GM23248 (cell line): ENCODE results near the gene LHFPL2. TPM values are rescaled to one million over a fixed set of nuclear protein-coding genes. Genes with fewer than 3 reads are reported as not detected.

Experiments used
- DNase-seq: peaks from one replicate; pipeline ENCODE4 v3.0.0-alpha.2; 2015
- H2AFZ ChIP-seq: fragments of 200-600 bp; sonication (generic); 2 replicates; pipeline ENCODE4 v1.6.1; 2016; ENCODE audit warnings: antibody characterized with exemption
- H3F3A ChIP-seq: fragments of 200-600 bp; sonication (generic); 2 replicates; pipeline ENCODE4 v1.6.1; 2016; ENCODE audit warnings: mild to moderate bottlenecking, antibody characterized with exemption, mixed run types; ENCODE audit not compliant: insufficient read depth
- H3K27ac ChIP-seq: fragments of 200-600 bp; sonication (generic); 2 replicates; pipeline ENCODE4 v1.5.1; 2016; ENCODE audit warnings: mild to moderate bottlenecking
- H3K27me3 ChIP-seq: fragments of 200-600 bp; sonication (generic); replicated peaks from 2 replicates; pipeline ENCODE4 v1.6.1; 2016; ENCODE audit warnings: mild to moderate bottlenecking; ENCODE audit not compliant: insufficient read depth
- H3K36me3 ChIP-seq: fragments of 200-600 bp; sonication (generic); 2 replicates; pipeline ENCODE4 v1.6.1; 2016; ENCODE audit warnings: low read depth, mild to moderate bottlenecking
- H3K4me1 ChIP-seq: fragments of 200-600 bp; sonication (generic); 2 replicates; pipeline ENCODE4 v1.6.1; 2016; ENCODE audit warnings: mild to moderate bottlenecking; ENCODE audit not compliant: insufficient read depth
- H3K4me2 ChIP-seq: fragments of 200-600 bp; sonication (generic); one replicate; pipeline ENCODE4 v1.6.1; 2016; ENCODE audit warnings: mild to moderate bottlenecking; ENCODE audit not compliant: unreplicated experiment
- H3K4me3 ChIP-seq: fragments of 200-600 bp; sonication (generic); 2 replicates; pipeline ENCODE4 v1.5.1; 2016; ENCODE audit warnings: mild to moderate bottlenecking
- H3K79me2 ChIP-seq: fragments of 200-600 bp; sonication (generic); 2 replicates; pipeline ENCODE4 v1.6.1; 2016; ENCODE audit warnings: mild to moderate bottlenecking; ENCODE audit not compliant: insufficient read depth
- H3K9ac ChIP-seq: fragments of 200-600 bp; sonication (generic); 2 replicates; pipeline ENCODE4 v1.6.1; 2016; ENCODE audit warnings: mild to moderate bottlenecking
- H3K9me2 ChIP-seq: fragments of 200-600 bp; sonication (generic); 2 replicates; pipeline ENCODE4 v1.6.1; 2016; ENCODE audit warnings: mixed run types, mild to moderate bottlenecking, moderate library complexity; ENCODE audit not compliant: insufficient read depth
- H3K9me3 ChIP-seq: fragments of 200-600 bp; sonication (generic); one replicate; pipeline ENCODE4 v1.6.1; 2017; ENCODE audit warnings: low read depth
- H4K20me1 ChIP-seq: fragments of 200-600 bp; sonication (generic); 2 replicates; pipeline ENCODE4 v1.6.0; 2016; ENCODE audit not compliant: insufficient read depth
- EZH2 ChIP-seq: fragments of 200-600 bp; sonication (generic); IDR thresholded peaks from 2 replicates; pipeline ENCODE4 v1.6.1; 2018; ENCODE audit warnings: antibody characterized with exemption, mild to moderate bottlenecking; ENCODE audit not compliant: insufficient read depth, poor library complexity, severe bottlenecking
- EZH2phosphoT487 ChIP-seq: fragments of 200-600 bp; sonication (generic); IDR thresholded peaks from 2 replicates; pipeline ENCODE4 v1.6.1; 2018; ENCODE audit warnings: antibody characterized with exemption, moderate library complexity, mild to moderate bottlenecking, low read depth; ENCODE audit not compliant: insufficient read depth
- WGBS, 2 experiments: methylation state at CpG; one replicate each; pipeline ENCODE4 v1.1.6; 2015 to 2017; ENCODE audit warnings: low lambda C conversion rate in 2 of 2, low coverage in 1 of 2; ENCODE audit errors: missing lambda C conversion rate in 2 of 2; 5-methylcytosine and 5-hydroxymethylcytosine counted together
- in situ Hi-C: fragments of 300-500 bp; cut with MboI; formaldehyde crosslinking; loops from 2 replicates; pipeline ENCODE4 v1.15.0; 2020
- polyA plus RNA-seq: library from polyadenylated mRNA; unstranded; fragments of >200 nt; fragmentation: Nextera tagmentation; extraction: Ambion mirVana; gene quantifications from 2 replicates; pipeline ENCODE4 v1.2.1, GENCODE V29; 2016
- total RNA-seq: library from RNA; depleted of rRNA; stranded (reverse); fragments of >200 nt; shearing (Covaris generic); gene quantifications from 2 replicates; pipeline ENCODE4 v1.2.3, GENCODE V29; 2014

The LHFPL2 gene
- total and polyA plus RNA-seq, 2 experiments from 2014 or later: 8.0 to 13.7 TPM

- no peaks in the 10 kb centered on the region for H3K27me3 ChIP-seq
- no peak overlapping the region for H3K4me2 ChIP-seq
- no peak overlapping the region for H3K4me3 ChIP-seq
- H3K9me3 ChIP-seq: no peaks in the 10 kb centered on the region
- no peaks in the 10 kb centered on the region for H3F3A ChIP-seq
- no peak for DNase-seq
- in situ Hi-C loops: no loop called here
- no peak overlapping the region for H2AFZ ChIP-seq
- no peaks in the 10 kb centered on the region for H3K36me3 ChIP-seq
- H3K27ac ChIP-seq: no peak overlapping the region
- 0 out of 2 replicates have a peak, but pooled peaks cover 6% of the 10 kb centered on the region for H3K79me2 ChIP-seq
- 59 to 61% methylated on average over 5 of the region's 5 CpGs for WGBS, 2 experiments
- no peaks in the 10 kb centered on the region for H4K20me1 ChIP-seq
- no peaks in the 10 kb centered on the region for H3K4me1 ChIP-seq
- TF ChIP-seq EZH2: no peak
- H3K9ac ChIP-seq: no peak overlapping the region
- no peaks in the 10 kb centered on the region for H3K9me2 ChIP-seq
These were observed 91.0 kb downstream of the LHFPL2 start for GRCh38 chr5:78557601-78558000.

- Histone ChIP-seq H3K27ac (no peak overlapping the region), H3F3A (peaks cover 6% of the 10 kb centered on the region), H3K9me2 (no peaks in the 10 kb centered on the region), H3K4me1 (peaks cover 6% of the 10 kb centered on the region), H3K36me3 (no peaks in the 10 kb centered on the region), H2AFZ (no peak overlapping the region), H4K20me1 (no peaks in the 10 kb centered on the region), H3K9ac (no peak overlapping the region), H3K4me3 (no peak overlapping the region), H3K4me2 (no peak overlapping the region), H3K9me3 (no peaks in the 10 kb centered on the region), H3K79me2 (0 out of 2 replicates have a peak, but pooled peaks cover 6% of the 10 kb centered on the region), H3K27me3 (no peaks in the 10 kb centered on the region)
- TF ChIP-seq EZH2: no peak
- TF ChIP-seq EZH2phosphoT487: no peak
- in situ Hi-C loops: no loop called here
- no peak for DNase-seq
- WGBS, 2 experiments: 100% methylated on average over 1 of the region's 1 CpG
These were observed 92.7 kb downstream of the LHFPL2 start for GRCh38 chr5:78555870-78556269.

- Histone ChIP-seq H3K9ac (no peak overlapping the region), H3K9me3 (no peaks in the 10 kb centered on the region), H3F3A (peaks cover 16% of the 10 kb centered on the region), H3K4me2 (no peak overlapping the region), H3K4me1 (peaks cover 13% of the 10 kb centered on the region), H3K27me3 (no peaks in the 10 kb centered on the region), H3K9me2 (no peaks in the 10 kb centered on the region), H3K27ac (no peak overlapping the region), H3K36me3 (no peaks in the 10 kb centered on the region), H3K4me3 (no peak overlapping the region), H3K79me2 (0 out of 2 replicates have a peak, but pooled peaks cover 6% of the 10 kb centered on the region), H4K20me1 (no peaks in the 10 kb centered on the region), H2AFZ (no peak overlapping the region)
- no peak for TF ChIP-seq EZH2
- no peak for TF ChIP-seq EZH2phosphoT487
- 79 to 80% methylated on average over 3 of the region's 3 CpGs for WGBS, 2 experiments
- DNase-seq: no peak
- in situ Hi-C loops: no loop called here
These were observed 93.9 kb downstream of the LHFPL2 start for GRCh38 chr5:78554670-78555069.

GRCh38 chr5:78553580-78554353 lies 94.8 kb downstream of the LHFPL2 start:
- 96 to 97% methylated on average over 14 of the region's 14 CpGs for WGBS, 2 experiments
- no peak for DNase-seq
- H3K27ac ChIP-seq: no peak overlapping the region
- no peaks in the 10 kb centered on the region for H3K9me3 ChIP-seq
- no peak for TF ChIP-seq EZH2
- no peak for TF ChIP-seq EZH2phosphoT487
- H3K36me3 ChIP-seq: no peaks in the 10 kb centered on the region
- no peak overlapping the region for H2AFZ ChIP-seq
- no peaks in the 10 kb centered on the region for H3K27me3 ChIP-seq
- no peak overlapping the region for H3K9ac ChIP-seq
- H3K4me3 ChIP-seq: no peak overlapping the region
- H3K79me2 ChIP-seq: 0 out of 2 replicates have a peak, but pooled peaks cover 10% of the 10 kb centered on the region
- H3F3A ChIP-seq: peaks cover 18% of the 10 kb centered on the region
- no peak overlapping the region for H3K4me2 ChIP-seq
- no peaks in the 10 kb centered on the region for H4K20me1 ChIP-seq
- in situ Hi-C loops: no loop called here
- peaks cover 13% of the 10 kb centered on the region for H3K4me1 ChIP-seq
- no peaks in the 10 kb centered on the region for H3K9me2 ChIP-seq
